ENCODE results near the gene TYMS.

TYMS gene

GRCh38 chr18:710418-711300 lies 53.2 kb downstream of the TYMS start:
- no peak for DNase-seq (ENCODE audit: low read depth in 2 of 3, low spot score in 1 of 3)

GRCh38 chr18:711310-711656 lies 53.8 kb downstream of the TYMS start:
- no peak for DNase-seq (ENCODE audit: low read depth in 2 of 3, low spot score in 1 of 3)

GRCh38 chr18:711657-712400 lies 54.4 kb downstream of the TYMS start:
- DNase-seq (ENCODE audit: low read depth in 2 of 3, low spot score in 1 of 3) = peak; percentile 57 to 66 (median 66)

- DNase-seq (ENCODE audit: low read depth in 2 of 3, low spot score in 1 of 3) = peak; percentile 83 to 88 (median 86)
These were observed 55.1 kb downstream of the TYMS start, which contains the start of gene ENOSF1 for GRCh38 chr18:712401-713134. TSS of gene ENOSF1 (minus strand) at chr18:712630. CDS start at chr18:712587, 43 bp downstream.

- no peak for DNase-seq (ENCODE audit: low read depth in 2 of 3, low spot score in 1 of 3)
These were observed 55.7 kb downstream of the TYMS start for GRCh38 chr18:713135-713490.

- DNase-seq (ENCODE audit: low read depth in 2 of 3, low spot score in 1 of 3) = no peak
These were observed 58.2 kb downstream of the TYMS start for GRCh38 chr18:715626-716025.

- no peak for DNase-seq (ENCODE audit: low read depth in 2 of 3, low spot score in 1 of 3)
These were observed 59.5 kb downstream of the TYMS start for GRCh38 chr18:717003-717402.

Data from stimulated activated CD4-positive, alpha-beta T cell treated with anti-CD3 and anti-CD28 coated beads, Interleukin-12 subunit alpha, Interleukin-12 subunit beta, amount 100 ng/mL, for 48 hours (primary cell).